BLaER1 (cell line): ENCODE data around the gene SSBP2.
A peak's percentile ranks its signal among the peaks of the same experiment; 100 is the strongest.

Experiments
- H3K27ac ChIP-seq: shearing (Covaris generic); formaldehyde crosslinking; 2 replicates; pipeline ENCODE4 v1.8.1; 2022
- H3K27me3 ChIP-seq: shearing (Covaris generic); formaldehyde crosslinking; 2 replicates; pipeline ENCODE4 v1.8.1; 2022
- H3K36me3 ChIP-seq: shearing (Covaris generic); formaldehyde crosslinking; 2 replicates; pipeline ENCODE4 v1.8.1; 2022
- H3K4me1 ChIP-seq: shearing (Covaris generic); formaldehyde crosslinking; 2 replicates; pipeline ENCODE4 v1.8.1; 2022
- H3K4me2 ChIP-seq: shearing (Covaris generic); formaldehyde crosslinking; 2 replicates; pipeline ENCODE4 v1.8.1; 2022
- H3K4me3 ChIP-seq: shearing (Covaris generic); formaldehyde crosslinking; 2 replicates; pipeline ENCODE4 v1.8.1; 2022
- H3K9ac ChIP-seq: shearing (Covaris generic); formaldehyde crosslinking; 2 replicates; pipeline ENCODE4 v1.8.1; 2022
- H3K9me3 ChIP-seq: shearing (Covaris generic); formaldehyde crosslinking; 2 replicates; pipeline ENCODE4 v1.8.1; 2022
- H4K20me1 ChIP-seq: shearing (Covaris generic); formaldehyde crosslinking; 2 replicates; pipeline ENCODE4 v1.8.1; 2022
- Cebpa-rat ChIP-seq: shearing (Covaris generic); IDR thresholded peaks from 2 replicates; pipeline ENCODE4 v1.8.1; 2022

The SSBP2 gene

GRCh38 chr5:81767938-81768337 lies 17.0 kb upstream of the SSBP2 start:
- Histone ChIP-seq H4K20me1 (no peaks in the 10 kb centered on the region), H3K4me3 (no peak overlapping the region), H3K27ac (no peak overlapping the region), H3K9me3 (no peaks in the 10 kb centered on the region), H3K4me2 (no peak overlapping the region), H3K4me1 (no peaks in the 10 kb centered on the region), H3K27me3 (no peaks in the 10 kb centered on the region), H3K36me3 (no peaks in the 10 kb centered on the region), H3K9ac (no peak overlapping the region)
- TF ChIP-seq Cebpa-rat: no peak

GRCh38 chr5:81767097-81767496 lies 16.2 kb upstream of the SSBP2 start:
- H4K20me1 ChIP-seq: no peaks in the 10 kb centered on the region
- H3K36me3 ChIP-seq: no peaks in the 10 kb centered on the region
- H3K4me2 ChIP-seq: no peak overlapping the region
- no peak overlapping the region for H3K27ac ChIP-seq
- no peaks in the 10 kb centered on the region for H3K4me1 ChIP-seq
- H3K27me3 ChIP-seq: no peaks in the 10 kb centered on the region
- no peak overlapping the region for H3K9ac ChIP-seq
- H3K4me3 ChIP-seq: no peak overlapping the region
- no peak for TF ChIP-seq Cebpa-rat
- no peaks in the 10 kb centered on the region for H3K9me3 ChIP-seq

GRCh38 chr5:81766611-81767010 lies 15.7 kb upstream of the SSBP2 start:
- Histone ChIP-seq H3K9ac (no peak overlapping the region), H4K20me1 (no peaks in the 10 kb centered on the region), H3K9me3 (no peaks in the 10 kb centered on the region), H3K27me3 (no peaks in the 10 kb centered on the region), H3K4me1 (no peaks in the 10 kb centered on the region), H3K4me3 (no peak overlapping the region), H3K4me2 (no peak overlapping the region), H3K36me3 (no peaks in the 10 kb centered on the region), H3K27ac (no peak overlapping the region)
- TF ChIP-seq Cebpa-rat: no peak

GRCh38 chr5:81763294-81763928 lies 12.5 kb upstream of the SSBP2 start:
- Histone ChIP-seq H3K4me3 (no peak overlapping the region), H4K20me1 (no peaks in the 10 kb centered on the region), H3K27ac (no peak overlapping the region), H3K9ac (no peak overlapping the region), H3K4me2 (no peak overlapping the region), H3K9me3 (no peaks in the 10 kb centered on the region; the same call in 1 of the 2 replicates), H3K4me1 (peaks cover 21% of the 10 kb centered on the region), H3K27me3 (no peaks in the 10 kb centered on the region), H3K36me3 (no peaks in the 10 kb centered on the region)
- TF ChIP-seq Cebpa-rat: no peak

- Histone ChIP-seq H3K4me3 (no peak overlapping the region), H3K4me1 (peaks cover 21% of the 10 kb centered on the region), H3K27ac (no peak overlapping the region), H3K9me3 (no peaks in the 10 kb centered on the region; the same call in 1 of the 2 replicates), H4K20me1 (no peaks in the 10 kb centered on the region), H3K9ac (no peak overlapping the region), H3K4me2 (no peak overlapping the region), H3K36me3 (no peaks in the 10 kb centered on the region), H3K27me3 (no peaks in the 10 kb centered on the region)
- TF ChIP-seq Cebpa-rat: no peak
Observed at GRCh38 chr5:81762853-81763252, 12.0 kb upstream of the SSBP2 start.

GRCh38 chr5:81762401-81762800 lies 11.5 kb upstream of the SSBP2 start:
- Histone ChIP-seq H3K9me3 (no peaks in the 10 kb centered on the region; the same call in 1 of the 2 replicates), H3K4me1 (peaks cover 21% of the 10 kb centered on the region), H4K20me1 (no peaks in the 10 kb centered on the region), H3K36me3 (no peaks in the 10 kb centered on the region), H3K4me3 (no peak overlapping the region), H3K27ac (no peak overlapping the region), H3K4me2 (no peak overlapping the region), H3K9ac (no peak overlapping the region), H3K27me3 (no peaks in the 10 kb centered on the region)
- no peak for TF ChIP-seq Cebpa-rat

- Histone ChIP-seq H3K4me3 (no peak overlapping the region), H3K9me3 (no peaks in the 10 kb centered on the region; the same call in 1 of the 2 replicates), H3K4me1 (peaks cover 21% of the 10 kb centered on the region), H3K9ac (no peak overlapping the region), H3K27ac (no peak overlapping the region), H3K27me3 (no peaks in the 10 kb centered on the region), H4K20me1 (no peaks in the 10 kb centered on the region), H3K4me2 (no peak overlapping the region), H3K36me3 (no peaks in the 10 kb centered on the region)
- TF ChIP-seq Cebpa-rat: no peak
Observed at GRCh38 chr5:81761970-81762369, 11.1 kb upstream of the SSBP2 start.

- H3K9me3 ChIP-seq: no peaks in the 10 kb centered on the region; the same call in 1 of the 2 replicates
- no peak overlapping the region for H3K4me2 ChIP-seq
- H3K27me3 ChIP-seq: no peaks in the 10 kb centered on the region
- H3K4me3 ChIP-seq: no peak overlapping the region
- no peaks in the 10 kb centered on the region for H3K36me3 ChIP-seq
- no peak overlapping the region for H3K27ac ChIP-seq
- no peak overlapping the region for H3K9ac ChIP-seq
- peaks cover 21% of the 10 kb centered on the region for H3K4me1 ChIP-seq
- no peaks in the 10 kb centered on the region for H4K20me1 ChIP-seq
- TF ChIP-seq Cebpa-rat: no peak
Observed at GRCh38 chr5:81761270-81761669, 10.4 kb upstream of the SSBP2 start.

- 0 out of 2 replicates have a peak overlapping the region, but pooled peaks have one; percentile 21 for H3K4me2 ChIP-seq
- H3K27me3 ChIP-seq: no peaks in the 10 kb centered on the region
- no peak for TF ChIP-seq Cebpa-rat
- H3K9me3 ChIP-seq: no peaks in the 10 kb centered on the region; the same call in 1 of the 2 replicates
- H3K27ac ChIP-seq: no peak overlapping the region
- no peaks in the 10 kb centered on the region for H3K36me3 ChIP-seq
- H3K4me1 ChIP-seq: peaks cover 21% of the 10 kb centered on the region
- H3K9ac ChIP-seq: no peak overlapping the region
- no peak overlapping the region for H3K4me3 ChIP-seq
- no peaks in the 10 kb centered on the region for H4K20me1 ChIP-seq
Observed at GRCh38 chr5:81760521-81760920, 9.6 kb upstream of the SSBP2 start.

DNA sequence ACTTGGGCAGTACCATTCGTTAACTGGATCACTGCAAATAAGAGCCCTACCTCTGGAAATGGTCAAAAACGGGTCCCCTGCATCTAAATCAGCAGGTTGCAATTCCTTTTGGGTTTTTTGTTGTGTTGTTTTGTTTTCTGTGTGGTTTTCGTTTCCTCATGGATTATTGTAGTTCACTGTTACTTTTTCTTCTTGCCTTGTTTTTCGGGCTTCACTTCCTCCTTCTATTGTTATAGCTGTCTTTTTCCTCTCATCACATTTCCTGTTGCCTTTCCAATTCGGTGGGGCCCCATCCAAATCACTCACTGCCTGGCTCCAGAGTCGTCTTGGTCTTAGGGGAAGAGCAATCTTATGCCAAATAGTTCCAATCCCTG lies 8.7 kb upstream of the SSBP2 start:
- Histone ChIP-seq H3K27me3 (no peaks in the 10 kb centered on the region), H3K4me2 (peak overlapping the region; percentile 65), H3K4me3 (no peak overlapping the region), H3K27ac (0 out of 2 replicates have a peak overlapping the region, but pooled peaks have one; percentile 4), H3K36me3 (no peaks in the 10 kb centered on the region), H4K20me1 (no peaks in the 10 kb centered on the region), H3K9me3 (no peaks in the 10 kb centered on the region; the same call in 1 of the 2 replicates), H3K4me1 (peaks cover 21% of the 10 kb centered on the region), H3K9ac (no peak overlapping the region)
- TF ChIP-seq Cebpa-rat: no peak
